Naive thymus-derived CD4-positive, alpha-beta T cell (primary cell): ENCODE measurements around the gene RFX7. TPM values are rescaled to one million over a fixed set of nuclear protein-coding genes. Genes with fewer than 3 reads are reported as not detected.
A peak's percentile ranks its signal among the peaks of the same experiment; 100 is the strongest.

ENCODE experiments used
- ATAC-seq: fragments of 150-1000 bp; cut with Tn5 transposase; 2 replicates; pipeline ENCODE4 v1.10.0; 2021; ENCODE audit warnings: mild to moderate bottlenecking, moderate library complexity
- CTCF ChIA-PET: fragments of 350-600 bp; sonication (Branson Sonifier 250); formaldehyde crosslinking; loops from one replicate; lab custom pipeline; 2021; ENCODE audit warnings: antibody characterized with exemption; lab: Charles Lee
- POLR2A ChIA-PET: fragments of 350-600 bp; sonication (Branson Sonifier 250); formaldehyde crosslinking; loops from one replicate; lab custom pipeline; 2021; ENCODE audit warnings: antibody characterized with exemption, inconsistent platforms; lab: Charles Lee
- DNase-seq, 9 donors: peaks; one replicate each; pipeline versions ENCODE4 v3.0.0 to v3.0.0-alpha.2; 2020 to 2022; ENCODE audit warnings: mixed read lengths in 1 of 9
- H3K27ac ChIP-seq: one replicate; pipeline ENCODE4 v1.7.0; 2013; ENCODE audit warnings: mild to moderate bottlenecking, low read depth, low read length, moderate library complexity
- H3K27me3 ChIP-seq, 2 donors: one replicate each; pipeline ENCODE4 v1.7.0; 2013; ENCODE audit warnings: low read length in 2 of 2, mild to moderate bottlenecking in 2 of 2, moderate library complexity in 2 of 2; ENCODE audit not compliant: control insufficient read depth in 2 of 2, insufficient read depth in 2 of 2
- H3K36me3 ChIP-seq, 3 experiments: 1 replicate in 2 of 3; 2 replicates in 1 of 3; pipeline ENCODE4 v1.7.0; 2013; ENCODE audit warnings: low read length in 3 of 3, mild to moderate bottlenecking in 3 of 3, moderate library complexity in 1 of 3; ENCODE audit not compliant: insufficient read depth in 3 of 3, control insufficient read depth in 2 of 3
- H3K4me1 ChIP-seq, 2 donors: one replicate each; pipeline ENCODE4 v1.7.0; 2013; ENCODE audit warnings: low read length in 2 of 2, mild to moderate bottlenecking in 2 of 2, moderate library complexity in 1 of 2; ENCODE audit not compliant: control insufficient read depth in 2 of 2, insufficient read depth in 2 of 2
- H3K4me3 ChIP-seq: 2 replicates; pipeline ENCODE4 v1.7.0; 2013; ENCODE audit warnings: mild to moderate bottlenecking, low read length
- H3K9me3 ChIP-seq, 3 experiments: 1 replicate in 2 of 3; 2 replicates in 1 of 3; pipeline ENCODE4 v1.7.0; 2013; ENCODE audit warnings: low read length in 3 of 3; ENCODE audit not compliant: control insufficient read depth in 2 of 3
- H3K27ac Mint-ChIP-seq, 9 donors: one replicate each; pipeline ENCODE4 v1.8.0; 2020 to 2022; ENCODE audit warnings: mixed read lengths in 9 of 9, mild to moderate bottlenecking in 8 of 9, moderate library complexity in 5 of 9, inconsistent platforms in 2 of 9
- H3K27me3 Mint-ChIP-seq, 5 donors: one replicate each; pipeline ENCODE4 v1.8.0; 2021 to 2022; ENCODE audit warnings: mixed read lengths in 5 of 5, mild to moderate bottlenecking in 1 of 5
- H3K36me3 Mint-ChIP-seq, 5 donors: one replicate each; pipeline ENCODE4 v1.8.0; 2020 to 2022; ENCODE audit warnings: mixed read lengths in 5 of 5, mild to moderate bottlenecking in 3 of 5, inconsistent platforms in 1 of 5
- H3K4me1 Mint-ChIP-seq, 7 donors: one replicate each; pipeline ENCODE4 v1.8.0; 2020 to 2022; ENCODE audit warnings: mixed read lengths in 7 of 7, mild to moderate bottlenecking in 3 of 7, inconsistent platforms in 1 of 7
- H3K4me3 Mint-ChIP-seq, 10 donors: one replicate each; pipeline ENCODE4 v1.8.0; 2020 to 2022; ENCODE audit warnings: mild to moderate bottlenecking in 10 of 10, mixed read lengths in 10 of 10, moderate library complexity in 6 of 10, inconsistent platforms in 2 of 10
- H3K9me3 Mint-ChIP-seq, 11 donors: one replicate each; pipeline ENCODE4 v1.8.0; 2020 to 2022; ENCODE audit warnings: mixed read lengths in 11 of 11, mild to moderate bottlenecking in 4 of 11, inconsistent platforms in 1 of 11, moderate library complexity in 1 of 11
- intact Hi-C, 2 donors: fragments of 100-400 bp; cut with micrococcal nuclease; formaldehyde crosslinking; loops; one replicate each; pipeline ENCODE4 v1.15.1; 2023
- polyA plus RNA-seq, 2 donors: library from polyadenylated mRNA; unstranded; fragments of 300-500 nt; fragmentation: Illumina TruSeq; gene quantifications; one replicate each; pipeline ENCODE4 v1.2.3, GENCODE V29; 2021
- total RNA-seq, 6 experiments: library from RNA in 5 of 6; stranded (reverse) in 5 of 6; gene quantifications; 1 replicate in 5 of 6; 2 replicates in 1 of 6; pipeline ENCODE4 v1.2.3 and lab custom pipeline; 2021 to 2026

The RFX7 gene
- total and polyA plus RNA-seq, 7 experiments from 2014 or later: 4.1 to 48.7 (median 22.3) TPM

GRCh38 chr15:56228854-56229253, 14.8 kb downstream of the RFX7 start:
- no peak overlapping the region for H3K4me3 Mint-ChIP-seq
- H3K9me3 Mint-ChIP-seq: peaks cover 22 to 83% (median 48%) of the 10 kb centered on the region in 11 donors
- peaks cover 0 to 47% (median 13%) of the 10 kb centered on the region in 3 experiments for H3K9me3 ChIP-seq
- no peak for ATAC-seq
- no peaks in the 10 kb centered on the region for H3K27me3 ChIP-seq
- no peaks in the 10 kb centered on the region for H3K4me1 ChIP-seq
- H3K36me3 ChIP-seq: peaks cover 0 to 7% (median 0%) of the 10 kb centered on the region in 3 experiments
- H3K4me1 Mint-ChIP-seq: peaks cover 7 to 32% (median 15%) of the 10 kb centered on the region in 7 donors
- H3K4me3 ChIP-seq: no peak overlapping the region
- no peak overlapping the region for H3K27ac Mint-ChIP-seq
- no peak for DNase-seq
- H3K36me3 Mint-ChIP-seq: peaks cover 42 to 92% (median 82%) of the 10 kb centered on the region in 5 donors
- ChIA-PET POLR2A (no interaction called here), CTCF (no interaction called here)
- H3K27ac ChIP-seq: no peak overlapping the region
- H3K27me3 Mint-ChIP-seq: no peaks in the 10 kb centered on the region
- intact Hi-C loops: no loop called here

DNA sequence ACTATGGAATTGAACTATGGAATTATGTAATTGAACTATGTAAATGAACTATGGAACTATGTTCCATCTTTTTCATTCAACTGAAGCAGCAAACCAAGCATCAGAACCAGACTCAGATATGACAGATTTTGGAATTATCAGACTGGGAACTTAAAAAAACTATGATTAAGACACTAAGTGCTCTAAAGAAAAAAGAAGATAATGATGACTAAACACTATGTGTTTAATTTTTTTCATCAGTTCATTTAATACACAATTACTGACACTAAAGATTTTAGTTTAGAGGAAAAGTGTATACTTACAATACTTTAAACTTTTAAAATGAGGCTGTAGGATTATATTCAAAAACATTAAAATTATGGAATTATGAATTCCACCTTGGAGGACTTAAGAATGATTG, 15.3 kb downstream of the RFX7 start:
- H3K36me3 Mint-ChIP-seq: peaks cover 37 to 90% (median 77%) of the 10 kb centered on the region in 5 donors
- Histone ChIP-seq H3K9me3 (peaks cover 0 to 46% (median 13%) of the 10 kb centered on the region in 3 experiments), H3K4me1 (no peaks in the 10 kb centered on the region), H3K36me3 (peaks cover 0 to 7% (median 0%) of the 10 kb centered on the region in 3 experiments), H3K27ac (no peak overlapping the region), H3K27me3 (no peaks in the 10 kb centered on the region), H3K4me3 (no peak overlapping the region)
- no peak for DNase-seq
- no peak overlapping the region for H3K27ac Mint-ChIP-seq
- peaks cover 5 to 32% (median 15%) of the 10 kb centered on the region in 7 donors for H3K4me1 Mint-ChIP-seq
- POLR2A ChIA-PET: no interaction called here
- H3K4me3 Mint-ChIP-seq: no peak overlapping the region
- CTCF ChIA-PET: no interaction called here
- intact Hi-C loops: no loop called here
- no peak for ATAC-seq
- peaks cover 19 to 81% (median 43%) of the 10 kb centered on the region in 11 donors for H3K9me3 Mint-ChIP-seq
- no peaks in the 10 kb centered on the region for H3K27me3 Mint-ChIP-seq

DNA sequence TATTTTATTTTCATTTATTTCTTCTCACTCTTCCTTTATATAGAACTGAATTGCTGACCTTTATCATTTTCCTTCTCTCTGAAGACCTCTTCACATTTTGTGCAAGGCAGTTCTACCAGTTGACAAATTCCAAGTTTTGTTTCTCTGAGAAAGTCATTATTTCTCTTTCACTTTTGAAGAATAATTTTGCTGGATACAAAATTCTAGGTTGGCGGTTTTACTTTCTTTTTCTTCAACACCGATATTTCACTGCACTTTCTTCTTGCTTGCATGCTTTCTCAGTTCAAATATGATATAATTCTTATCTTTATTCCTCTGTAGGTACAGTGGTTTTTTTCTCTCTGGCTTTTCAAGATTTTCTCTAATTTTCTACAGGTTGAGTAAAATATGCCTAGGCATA, 15.9 kb downstream of the RFX7 start:
- Mint-ChIP-seq H3K9me3 (peaks cover 14 to 81% (median 42%) of the 10 kb centered on the region in 11 donors), H3K4me3 (no peak overlapping the region), H3K4me1 (peaks cover 3 to 26% (median 15%) of the 10 kb centered on the region in 7 donors), H3K27ac (no peak overlapping the region), H3K36me3 (peaks cover 31 to 90% (median 76%) of the 10 kb centered on the region in 5 donors), H3K27me3 (no peaks in the 10 kb centered on the region)
- CTCF ChIA-PET: no interaction called here
- POLR2A ChIA-PET: no interaction called here
- no peak for DNase-seq
- ATAC-seq: no peak
- no peak overlapping the region for H3K27ac ChIP-seq
- peaks cover 0 to 7% (median 0%) of the 10 kb centered on the region in 3 experiments for H3K36me3 ChIP-seq
- H3K4me1 ChIP-seq: no peaks in the 10 kb centered on the region
- intact Hi-C loops: no loop called here
- no peak overlapping the region for H3K4me3 ChIP-seq
- no peaks in the 10 kb centered on the region for H3K27me3 ChIP-seq
- peaks cover 0 to 45% (median 8%) of the 10 kb centered on the region in 3 experiments for H3K9me3 ChIP-seq

- Mint-ChIP-seq H3K9me3 (peaks cover 13 to 81% (median 40%) of the 10 kb centered on the region in 11 donors), H3K4me3 (no peak overlapping the region), H3K4me1 (peaks cover 3 to 27% (median 17%) of the 10 kb centered on the region in 7 donors), H3K27me3 (no peaks in the 10 kb centered on the region), H3K36me3 (peaks cover 29 to 90% (median 74%) of the 10 kb centered on the region in 5 donors), H3K27ac (no peak overlapping the region)
- peaks cover 0 to 7% (median 0%) of the 10 kb centered on the region in 3 experiments for H3K36me3 ChIP-seq
- no peak overlapping the region for H3K27ac ChIP-seq
- H3K4me3 ChIP-seq: no peak overlapping the region
- no peaks in the 10 kb centered on the region for H3K27me3 ChIP-seq
- DNase-seq (no peak), ATAC-seq (no peak)
- H3K4me1 ChIP-seq: no peaks in the 10 kb centered on the region
- ChIA-PET POLR2A (no interaction called here), CTCF (no interaction called here)
- intact Hi-C loops: no loop called here
- H3K9me3 ChIP-seq: peaks cover 0 to 42% (median 8%) of the 10 kb centered on the region in 3 experiments
Observed at GRCh38 chr15:56227306-56227705, 16.4 kb downstream of the RFX7 start.

DNA sequence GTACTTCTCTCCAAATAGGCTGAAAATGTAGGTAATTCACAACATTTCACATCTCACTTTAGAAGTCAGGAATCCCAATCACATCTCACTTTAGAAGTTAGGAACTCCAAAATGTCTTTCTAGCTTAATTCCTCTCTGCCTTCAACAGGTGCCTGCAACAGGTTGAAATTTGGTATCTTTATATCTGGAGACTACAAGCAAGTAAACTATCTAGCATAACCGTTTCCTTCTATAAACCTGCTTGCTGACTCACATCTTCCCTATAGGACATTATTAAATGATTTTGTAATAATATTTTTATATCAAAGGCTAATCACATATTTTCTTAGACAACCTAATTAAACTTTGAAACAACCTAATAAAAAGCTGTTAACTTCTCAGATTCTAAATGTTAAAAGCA, 18.2 kb downstream of the RFX7 start:
- no peak overlapping the region for H3K4me3 ChIP-seq
- no peaks in the 10 kb centered on the region for H3K36me3 ChIP-seq
- ChIA-PET CTCF (interaction anchor here (0.7 kb wide), 1 partner anchor 758 kb away, joined by 3 read pairs; no protein-coding TSS in a partner anchor), POLR2A (no interaction called here)
- peaks cover 26 to 76% (median 65%) of the 10 kb centered on the region in 5 donors for H3K36me3 Mint-ChIP-seq
- H3K4me1 ChIP-seq: no peaks in the 10 kb centered on the region
- no peaks in the 10 kb centered on the region for H3K27me3 Mint-ChIP-seq
- H3K27me3 ChIP-seq: no peaks in the 10 kb centered on the region
- no peak for ATAC-seq
- peaks cover 0 to 26% (median 8%) of the 10 kb centered on the region in 3 experiments for H3K9me3 ChIP-seq
- H3K27ac ChIP-seq: no peak overlapping the region
- H3K4me3 Mint-ChIP-seq: peak overlapping the region in 1 of 10 donors; percentile 41
- H3K27ac Mint-ChIP-seq: no peak overlapping the region
- H3K9me3 Mint-ChIP-seq: peaks cover 7 to 78% (median 34%) of the 10 kb centered on the region in 11 donors
- H3K4me1 Mint-ChIP-seq: peaks cover 3 to 30% (median 14%) of the 10 kb centered on the region in 7 donors
- intact Hi-C loops: no loop called here
- DNase-seq: no peak

GRCh38 chr15:56222302-56222701, 21.4 kb downstream of the RFX7 start:
- intact Hi-C loops: no loop called here
- CTCF ChIA-PET: interaction anchor here (1.0 kb wide), 1 partner anchor 27 kb away, joined by 3 read pairs; no protein-coding TSS in a partner anchor
- peaks cover 3 to 27% (median 18%) of the 10 kb centered on the region in 7 donors for H3K4me1 Mint-ChIP-seq
- no peak overlapping the region for H3K27ac ChIP-seq
- peaks cover 6 to 72% (median 18%) of the 10 kb centered on the region in 11 donors for H3K9me3 Mint-ChIP-seq
- H3K27ac Mint-ChIP-seq: no peak overlapping the region
- no peaks in the 10 kb centered on the region for H3K27me3 ChIP-seq
- no peak for ATAC-seq
- peaks cover 15 to 67% (median 46%) of the 10 kb centered on the region in 5 donors for H3K36me3 Mint-ChIP-seq
- H3K4me3 ChIP-seq: no peak overlapping the region
- H3K4me1 ChIP-seq: no peaks in the 10 kb centered on the region
- H3K4me3 Mint-ChIP-seq: no peak overlapping the region
- no peak for DNase-seq
- peaks cover 0 to 12% (median 4%) of the 10 kb centered on the region in 3 experiments for H3K9me3 ChIP-seq
- POLR2A ChIA-PET: no interaction called here
- H3K36me3 ChIP-seq: no peaks in the 10 kb centered on the region
- no peaks in the 10 kb centered on the region for H3K27me3 Mint-ChIP-seq

DNA sequence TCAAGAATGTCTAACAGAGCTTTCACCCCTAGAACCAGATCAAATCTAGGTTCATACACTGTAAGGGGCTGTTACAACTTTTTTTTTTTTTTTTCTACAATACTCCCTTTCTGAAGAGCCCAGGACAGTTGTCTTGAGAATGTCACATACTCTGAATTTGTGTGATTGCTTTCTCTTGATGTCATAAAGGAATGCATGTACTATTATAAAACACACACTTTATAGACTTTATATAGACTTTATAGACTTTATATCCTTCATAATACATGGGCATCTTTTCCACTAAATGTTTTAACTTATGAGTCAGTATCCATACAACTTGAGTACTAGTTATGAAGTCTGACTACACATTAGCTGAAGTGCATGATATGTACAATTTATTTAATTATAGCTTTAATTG, 26.3 kb downstream of the RFX7 start:
- Histone ChIP-seq H3K27me3 (no peaks in the 10 kb centered on the region), H3K4me1 (no peaks in the 10 kb centered on the region), H3K27ac (no peak overlapping the region), H3K36me3 (no peaks in the 10 kb centered on the region), H3K9me3 (peaks cover 0 to under 1% (median 0%) of the 10 kb centered on the region in 3 experiments), H3K4me3 (no peak overlapping the region)
- ChIA-PET POLR2A (no interaction called here), CTCF (no interaction called here)
- H3K4me3 Mint-ChIP-seq: no peak overlapping the region
- H3K9me3 Mint-ChIP-seq: peaks cover 3 to 65% (median 15%) of the 10 kb centered on the region in 11 donors
- H3K27me3 Mint-ChIP-seq: no peaks in the 10 kb centered on the region
- peaks cover 6 to 57% (median 38%) of the 10 kb centered on the region in 5 donors for H3K36me3 Mint-ChIP-seq
- ATAC-seq (no peak), DNase-seq (no peak)
- peak overlapping the region in 1 of 9 donors; percentile 63 for H3K27ac Mint-ChIP-seq
- peaks cover under 1 to 22% (median 16%) of the 10 kb centered on the region in 7 donors for H3K4me1 Mint-ChIP-seq
- intact Hi-C loops: no loop called here
